Astrocyte (in vitro differentiated cells and primary cell): ENCODE results near the gene RFC2. TPM values are rescaled to one million over a fixed set of nuclear protein-coding genes. Genes with fewer than 3 reads are reported as not detected.

ENCODE experiments used
- DNase-seq: peaks from one replicate; pipeline ENCODE4 v3.0.0-alpha.2; 2010; ENCODE audit warnings: low read depth
- FAIRE-seq: peaks from 2 replicates; lab custom pipeline; 2011; peaks lifted over from hg19 to GRCh38; lab: Jason Lieb, UNC
- H2AFZ ChIP-seq: 2 replicates; pipeline ENCODE4 v1.6.0; 2012; ENCODE audit warnings: low read depth, low read length, inconsistent platforms
- H3K27ac ChIP-seq: 2 replicates; pipeline ENCODE4 v1.5.1; 2011; ENCODE audit warnings: low read depth, low read length, inconsistent platforms
- H3K27me3 ChIP-seq: 2 replicates; pipeline ENCODE4 v1.6.0; 2011; ENCODE audit warnings: low read length, inconsistent platforms; ENCODE audit not compliant: insufficient read depth
- H3K36me3 ChIP-seq: 2 replicates; pipeline ENCODE4 v1.5.1; 2011; ENCODE audit warnings: low read length, inconsistent platforms; ENCODE audit not compliant: insufficient read depth
- H3K4me1 ChIP-seq: 2 replicates; pipeline ENCODE4 v1.5.1; 2011; ENCODE audit warnings: low read length, inconsistent platforms; ENCODE audit not compliant: insufficient read depth
- H3K4me2 ChIP-seq: 2 replicates; pipeline ENCODE4 v1.6.0; 2012; ENCODE audit warnings: low read length, inconsistent platforms
- H3K4me3 ChIP-seq: 2 replicates; pipeline ENCODE4 v1.5.1; 2011; ENCODE audit warnings: low read depth, mild to moderate bottlenecking, low read length, inconsistent platforms; ENCODE audit not compliant: insufficient read depth
- H3K79me2 ChIP-seq: 2 replicates; pipeline ENCODE4 v1.6.0; 2012; ENCODE audit warnings: mild to moderate bottlenecking, low read length, inconsistent platforms; ENCODE audit not compliant: insufficient read depth
- H3K9ac ChIP-seq: 2 replicates; pipeline ENCODE4 v1.6.0; 2012; ENCODE audit warnings: mild to moderate bottlenecking, low read length, inconsistent platforms
- H3K9me3 ChIP-seq: 2 replicates; pipeline ENCODE4 v1.5.1; 2012; ENCODE audit warnings: low read depth, mild to moderate bottlenecking, low read length, inconsistent platforms; ENCODE audit not compliant: insufficient read depth
- H4K20me1 ChIP-seq: 2 replicates; pipeline ENCODE4 v1.6.0; 2012; ENCODE audit warnings: low read length, inconsistent platforms; ENCODE audit not compliant: insufficient read depth
- H3K27ac Mint-ChIP-seq: one replicate; pipeline ENCODE4 v1.8.0; 2021; ENCODE audit warnings: mild to moderate bottlenecking, mixed read lengths; ENCODE audit not compliant: unreplicated experiment
- H3K27me3 Mint-ChIP-seq: one replicate; pipeline ENCODE4 v1.8.0; 2021; ENCODE audit warnings: low read depth, mixed read lengths; ENCODE audit not compliant: unreplicated experiment
- H3K36me3 Mint-ChIP-seq: one replicate; pipeline ENCODE4 v1.8.0; 2021; ENCODE audit warnings: low read depth, mixed read lengths; ENCODE audit not compliant: unreplicated experiment
- H3K4me1 Mint-ChIP-seq: one replicate; pipeline ENCODE4 v1.8.0; 2021; ENCODE audit warnings: low read depth, mixed read lengths; ENCODE audit not compliant: unreplicated experiment
- H3K4me3 Mint-ChIP-seq: one replicate; pipeline ENCODE4 v1.8.0; 2021; ENCODE audit warnings: mild to moderate bottlenecking, moderate library complexity, mixed read lengths; ENCODE audit not compliant: unreplicated experiment
- H3K9me3 Mint-ChIP-seq: one replicate; pipeline ENCODE4 v1.8.0; 2021; ENCODE audit warnings: mild to moderate bottlenecking, mixed read lengths; ENCODE audit not compliant: unreplicated experiment
- CTCF ChIP-seq: IDR thresholded peaks from 2 replicates; pipeline ENCODE4 v1.5.1; 2011; ENCODE audit warnings: low read depth, mild to moderate bottlenecking, inconsistent platforms, low read length, moderate library complexity; ENCODE audit not compliant: insufficient read depth
- EZH2 ChIP-seq: IDR thresholded peaks from 2 replicates; pipeline ENCODE4 v1.6.1; 2012; ENCODE audit warnings: mild to moderate bottlenecking, low read length, inconsistent platforms; ENCODE audit not compliant: insufficient read depth
- total RNA-seq: library from RNA; stranded (reverse); gene quantifications from 2 replicates; pipeline ENCODE4 v1.2.1, GENCODE V29; 2021

Gene RFC2
- total RNA-seq, 1 donor from 2014 or later = 12.3 TPM

- Histone ChIP-seq H2AFZ (no peak overlapping the region), H3K4me2 (no peak overlapping the region), H3K79me2 (no peaks in the 10 kb centered on the region), H3K4me1 (no peaks in the 10 kb centered on the region), H3K27me3 (no peaks in the 10 kb centered on the region), H3K36me3 (no peaks in the 10 kb centered on the region), H3K9ac (no peak overlapping the region), H4K20me1 (no peaks in the 10 kb centered on the region), H3K27ac (no peak overlapping the region), H3K4me3 (no peak overlapping the region), H3K9me3 (no peaks in the 10 kb centered on the region)
- no peak for FAIRE-seq
- Mint-ChIP-seq H3K27me3 (no peaks in the 10 kb centered on the region), H3K36me3 (no peaks in the 10 kb centered on the region), H3K4me1 (no peaks in the 10 kb centered on the region), H3K9me3 (no peaks in the 10 kb centered on the region), H3K4me3 (no peak overlapping the region), H3K27ac (no peak overlapping the region)
- no peak for DNase-seq
- no peak for TF ChIP-seq EZH2
- TF ChIP-seq CTCF = no peak
Observed at GRCh38 chr7:74262639-74263398, 8.6 kb upstream of the RFC2 start.

GRCh38 chr7:74258639-74259038 lies 4.4 kb upstream of the RFC2 start:
- no peak overlapping the region for H3K4me3 ChIP-seq
- DNase-seq = no peak
- no peak for FAIRE-seq
- no peaks in the 10 kb centered on the region for H4K20me1 ChIP-seq
- no peak overlapping the region for H3K4me2 ChIP-seq
- Mint-ChIP-seq H3K4me3 (no peak overlapping the region), H3K9me3 (no peaks in the 10 kb centered on the region), H3K4me1 (peaks cover 10% of the 10 kb centered on the region), H3K27me3 (no peaks in the 10 kb centered on the region), H3K27ac (no peak overlapping the region), H3K36me3 (no peaks in the 10 kb centered on the region)
- peaks cover 6% of the 10 kb centered on the region for H3K79me2 ChIP-seq
- peaks cover 14% of the 10 kb centered on the region for H3K4me1 ChIP-seq
- no peak overlapping the region for H3K9ac ChIP-seq
- H2AFZ ChIP-seq = no peak overlapping the region
- H3K9me3 ChIP-seq = no peaks in the 10 kb centered on the region
- no peaks in the 10 kb centered on the region for H3K36me3 ChIP-seq
- no peak overlapping the region for H3K27ac ChIP-seq
- no peaks in the 10 kb centered on the region for H3K27me3 ChIP-seq
- no peak for TF ChIP-seq EZH2
- no peak for TF ChIP-seq CTCF
